NCI-H1436 treated with DMSO at 0.1 percent for 48 hours (cell line): Measurements from ENCODE around the gene PAM16.
"Not testable (repeated sequence)": the region's sequence is repeated elsewhere in the genome, so short reads cannot be mapped to it uniquely, and the experiment has no call there.

Experiments used
- DNase-seq: peaks from one replicate; lab custom pipeline; 2025; lab: John Stamatoyannopoulos, UW

PAM16 gene

GRCh38 chr16:4350787-4351659 lies at the start of gene PAM16:
TSS of gene PAM16 (minus strand) at chr16:4351321. CDS start at chr16:4351234, 87 bp downstream.
- peak; percentile 65 for DNase-seq

DNA sequence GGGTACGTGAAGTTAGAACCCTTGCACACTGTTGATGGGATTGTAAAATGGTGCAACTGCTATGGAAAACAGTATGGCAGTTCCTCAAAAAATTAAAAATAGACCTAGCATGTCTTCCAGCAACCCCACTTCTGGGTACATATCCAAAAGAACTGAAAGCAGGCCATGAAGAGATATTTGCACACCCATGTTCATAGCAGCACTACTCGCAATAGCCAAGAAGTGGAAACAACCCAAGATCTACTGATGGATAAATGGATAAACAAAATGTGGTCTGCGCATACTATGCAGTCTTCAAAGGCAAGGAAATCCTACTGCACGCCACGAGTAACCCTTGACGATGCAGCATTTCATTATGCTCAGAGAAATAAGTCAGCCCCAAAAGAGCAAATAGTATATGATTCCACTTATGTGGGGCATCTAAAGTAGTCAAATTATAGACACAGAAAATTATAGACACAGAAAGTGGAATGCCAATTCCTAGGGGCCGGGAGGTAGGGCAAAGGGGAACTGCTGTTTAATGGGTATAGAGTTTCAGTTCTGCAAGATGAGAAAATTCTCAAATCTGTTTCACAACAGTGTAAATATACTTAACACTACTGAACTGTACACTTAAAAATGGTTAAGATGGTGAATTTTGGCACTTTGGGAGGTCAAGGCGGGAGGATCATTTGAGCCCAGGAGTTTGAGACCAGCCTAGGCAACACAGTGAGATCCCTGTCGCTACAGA lies 48.0 kb upstream of the PAM16 start:
- no peak for DNase-seq

DNA sequence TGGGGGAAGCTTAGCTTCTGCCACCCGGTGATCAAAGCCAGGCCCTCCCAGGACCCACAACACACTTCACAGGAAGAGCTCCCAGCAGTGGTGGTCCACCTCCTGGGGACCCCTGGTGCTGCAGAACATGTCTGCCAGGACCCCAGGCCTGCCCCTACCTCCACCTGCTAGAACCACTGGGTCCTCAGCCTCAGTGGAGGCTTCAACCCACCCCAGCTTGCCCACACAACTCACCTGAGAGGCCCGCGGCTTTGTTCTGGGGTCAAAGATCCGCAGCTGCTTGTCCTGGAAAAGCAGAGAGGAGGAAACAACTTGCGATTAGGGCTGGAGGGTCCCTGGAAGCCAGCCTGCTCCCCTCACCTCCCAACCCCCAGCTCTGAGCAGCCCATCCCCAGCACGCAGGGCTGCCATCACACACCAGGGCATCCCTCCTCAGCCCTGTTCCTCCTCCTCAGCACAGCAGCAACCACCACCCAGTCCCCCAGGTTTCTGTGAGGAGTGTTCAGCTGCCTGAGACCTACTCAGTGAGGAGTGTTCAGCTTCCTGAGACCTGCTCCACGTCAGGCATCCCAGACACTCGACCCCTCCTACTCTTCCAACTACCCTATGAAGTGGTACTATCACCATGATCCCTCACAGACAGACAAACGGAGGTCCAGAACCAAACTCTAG lies 44.1 kb upstream of the PAM16 start:
- no peak for DNase-seq

DNA sequence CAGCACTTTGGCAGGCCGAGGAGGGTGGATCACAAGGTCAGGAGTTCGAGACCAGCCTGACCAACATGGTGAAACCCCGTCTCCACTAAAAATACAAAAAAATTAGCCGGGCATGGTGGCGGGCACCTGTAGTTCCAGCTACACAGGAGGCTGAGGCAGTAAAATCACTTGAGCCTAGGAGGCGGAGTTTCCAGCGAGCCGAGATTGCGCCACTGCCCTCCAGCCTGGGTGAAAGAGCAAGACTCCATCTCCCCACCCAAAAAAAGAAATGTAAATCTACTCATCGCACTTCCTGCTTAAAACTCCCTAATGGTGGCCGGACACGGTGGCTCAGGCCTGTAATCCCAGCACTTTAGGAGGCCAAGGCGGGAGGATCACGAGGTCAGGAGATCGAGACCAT lies 42.7 kb upstream of the PAM16 start:
- DNase-seq = not testable (repeated sequence)

DNA sequence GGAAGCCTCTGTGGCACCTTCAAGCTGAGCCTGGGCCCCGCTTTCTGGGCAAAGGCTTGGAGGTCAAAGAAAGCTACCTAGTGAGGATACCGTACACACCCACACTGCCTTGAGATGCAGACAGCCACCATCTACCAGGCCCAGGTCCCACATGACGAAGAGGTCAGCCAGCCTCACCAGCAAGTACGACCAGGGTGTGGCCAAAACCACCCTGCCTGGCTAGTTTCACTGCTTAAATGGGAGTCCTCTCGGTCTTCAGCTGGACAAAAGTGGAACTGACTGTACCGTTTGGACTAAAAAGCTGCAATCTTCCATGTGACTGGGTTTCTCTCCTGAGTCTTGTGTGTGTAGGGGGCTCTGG lies 42.1 kb upstream of the PAM16 start:
- DNase-seq = no peak

- DNase-seq = no peak
These were observed 41.5 kb upstream of the PAM16 start for GRCh38 chr16:4392382-4393239.

GRCh38 chr16:4391631-4392381 lies 40.7 kb upstream of the PAM16 start:
- no peak for DNase-seq

DNA sequence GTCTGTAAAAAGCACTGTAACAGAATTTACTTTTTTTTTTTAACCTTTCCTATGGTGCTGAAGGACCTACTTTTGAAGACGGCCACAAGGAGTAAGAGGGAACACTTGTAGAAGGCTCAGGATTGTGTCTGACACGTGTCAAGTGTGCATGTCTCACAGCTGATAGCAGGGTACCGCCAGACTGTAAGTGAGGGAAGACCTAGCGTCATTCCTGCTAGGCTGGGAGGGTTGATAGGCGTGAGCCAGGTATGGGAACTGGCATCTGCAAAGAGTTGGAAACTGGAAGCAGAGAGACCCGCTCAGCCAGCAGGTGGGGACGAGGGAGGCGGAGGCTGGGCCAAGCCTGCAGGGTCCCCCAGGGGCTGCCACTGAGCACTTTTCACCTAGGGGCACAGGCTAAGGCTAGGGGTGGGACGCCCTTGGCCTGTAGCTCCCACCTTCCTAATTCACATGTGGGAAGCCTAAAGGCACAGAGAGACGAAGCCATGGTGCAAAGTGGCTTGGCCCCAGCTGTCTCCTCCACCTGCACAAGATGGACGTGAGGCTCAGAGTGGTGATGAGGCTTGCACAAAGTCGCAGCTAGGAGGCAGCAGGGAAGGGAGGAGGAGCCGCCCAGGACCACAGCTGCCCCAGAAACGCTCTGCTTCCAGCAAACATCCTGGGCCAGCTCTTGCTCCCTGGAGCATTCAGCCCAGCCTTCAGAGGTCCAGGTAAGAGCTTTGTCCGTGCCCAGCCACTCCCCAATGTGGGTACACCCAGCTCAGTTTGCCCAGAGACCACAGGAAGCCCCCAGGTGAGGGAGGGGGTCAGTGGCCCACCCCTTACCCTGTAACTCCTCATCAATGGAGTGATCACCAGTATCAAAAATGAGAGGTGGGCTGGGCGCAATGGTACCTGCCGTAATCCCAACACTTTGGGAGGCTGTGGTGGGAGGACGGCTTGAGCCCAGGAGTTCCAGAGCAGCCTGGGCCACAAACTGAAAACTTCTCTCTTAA lies 39.4 kb upstream of the PAM16 start:
- DNase-seq = no peak

GRCh38 chr16:4389051-4389955 lies 38.2 kb upstream of the PAM16 start:
- DNase-seq = no peak

- DNase-seq = no peak
These were observed 37.3 kb upstream of the PAM16 start for GRCh38 chr16:4388271-4389021.

DNA sequence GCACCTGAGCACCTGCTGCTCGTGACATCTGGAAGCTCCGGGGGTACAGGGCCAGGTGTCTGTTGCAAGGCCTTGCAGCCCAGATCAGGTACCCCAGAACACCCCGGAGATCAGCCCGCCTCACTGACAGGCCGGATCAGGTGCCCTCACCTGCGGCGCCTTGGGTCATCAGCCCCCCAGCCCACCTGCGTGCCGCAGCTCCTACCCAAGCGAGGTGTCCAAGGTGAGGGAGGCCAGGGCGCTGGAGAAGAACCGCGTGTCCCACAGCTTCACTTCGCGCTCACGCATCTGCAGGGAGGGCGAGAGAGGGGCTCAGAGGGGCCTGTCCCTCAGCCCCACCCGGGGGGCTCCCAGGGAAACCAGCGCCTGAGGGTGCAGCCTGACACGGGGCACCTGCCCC lies 36.7 kb upstream of the PAM16 start:
- no peak for DNase-seq

DNA sequence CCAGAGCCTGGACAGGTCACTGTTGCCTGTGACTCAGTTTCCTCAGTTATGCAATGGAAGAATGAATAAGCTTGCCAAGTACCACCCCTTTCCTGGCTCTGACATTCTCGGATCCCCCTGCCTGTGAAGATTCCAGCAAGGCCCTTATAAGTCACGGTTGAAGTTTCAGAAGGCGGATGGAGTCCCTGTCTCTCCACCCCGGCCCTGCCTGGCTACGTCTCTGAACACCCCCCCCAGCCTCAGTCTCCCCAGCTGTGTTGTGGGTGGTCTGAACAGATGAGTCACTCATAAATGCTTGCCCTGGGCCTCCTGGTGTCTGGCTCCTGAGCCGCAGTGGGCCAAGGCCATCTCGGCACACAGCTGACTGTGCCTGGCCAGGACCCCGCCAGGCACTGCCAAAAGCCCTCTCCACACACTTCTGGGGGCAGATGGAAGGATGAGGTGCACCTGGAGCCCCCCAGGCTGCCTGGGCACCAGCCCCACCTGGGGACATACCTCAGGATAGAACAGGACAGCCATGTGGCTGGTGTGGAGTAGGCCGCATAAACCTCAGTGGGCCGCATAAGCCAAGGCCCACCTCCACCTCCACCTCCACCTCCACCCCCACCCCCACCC lies 35.9 kb upstream of the PAM16 start:
- no peak for DNase-seq

DNA sequence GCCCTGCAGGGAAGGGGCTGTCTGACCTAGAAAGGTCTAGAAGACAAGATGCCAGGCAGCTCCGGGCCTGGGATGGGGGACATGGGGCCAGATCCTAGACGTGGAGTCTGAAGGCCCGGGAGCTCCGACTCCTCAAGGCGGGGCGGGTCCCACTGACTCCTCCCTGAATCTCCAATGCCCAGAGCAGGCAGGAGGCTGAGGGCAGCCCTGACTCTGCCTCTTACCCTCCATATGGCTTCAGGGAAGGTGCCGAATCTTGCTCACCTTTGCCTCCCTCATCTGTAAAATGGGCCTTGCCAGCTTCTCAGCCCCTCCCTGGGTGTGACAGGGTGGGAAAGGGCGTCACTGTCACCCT lies 35.3 kb upstream of the PAM16 start:
- no peak for DNase-seq

DNA sequence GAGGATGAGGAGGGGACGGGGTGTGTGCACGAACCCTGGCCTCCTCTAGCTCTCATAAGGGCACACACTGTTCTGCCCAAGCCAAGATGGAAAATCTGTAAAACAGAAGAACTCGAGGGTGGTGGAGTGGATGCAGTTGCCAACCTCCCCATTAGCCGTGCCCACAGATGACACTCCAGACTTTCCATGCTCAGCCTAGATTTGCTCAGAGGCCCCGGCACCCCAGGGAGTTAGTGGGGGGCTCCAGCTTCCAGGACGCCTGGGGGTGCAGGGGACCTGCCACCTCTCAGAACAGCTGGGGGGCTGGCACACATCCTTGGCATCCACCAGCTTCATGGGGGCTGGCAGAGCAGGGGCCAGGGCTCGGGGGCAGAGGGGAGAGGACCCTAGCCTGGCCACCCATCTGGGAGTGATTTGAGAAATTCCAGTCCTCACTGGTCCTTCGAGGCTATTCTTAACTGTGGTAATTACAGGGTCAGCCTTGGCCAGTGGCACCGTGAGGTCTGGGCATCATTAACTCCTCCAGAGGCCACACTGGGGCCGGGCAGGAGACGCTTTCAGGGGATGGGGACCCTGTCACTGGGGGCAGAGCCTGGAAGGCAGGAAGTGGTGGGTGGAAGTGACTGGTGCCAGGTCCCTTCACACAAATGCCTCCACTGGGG lies 34.8 kb upstream of the PAM16 start:
- no peak for DNase-seq

DNA sequence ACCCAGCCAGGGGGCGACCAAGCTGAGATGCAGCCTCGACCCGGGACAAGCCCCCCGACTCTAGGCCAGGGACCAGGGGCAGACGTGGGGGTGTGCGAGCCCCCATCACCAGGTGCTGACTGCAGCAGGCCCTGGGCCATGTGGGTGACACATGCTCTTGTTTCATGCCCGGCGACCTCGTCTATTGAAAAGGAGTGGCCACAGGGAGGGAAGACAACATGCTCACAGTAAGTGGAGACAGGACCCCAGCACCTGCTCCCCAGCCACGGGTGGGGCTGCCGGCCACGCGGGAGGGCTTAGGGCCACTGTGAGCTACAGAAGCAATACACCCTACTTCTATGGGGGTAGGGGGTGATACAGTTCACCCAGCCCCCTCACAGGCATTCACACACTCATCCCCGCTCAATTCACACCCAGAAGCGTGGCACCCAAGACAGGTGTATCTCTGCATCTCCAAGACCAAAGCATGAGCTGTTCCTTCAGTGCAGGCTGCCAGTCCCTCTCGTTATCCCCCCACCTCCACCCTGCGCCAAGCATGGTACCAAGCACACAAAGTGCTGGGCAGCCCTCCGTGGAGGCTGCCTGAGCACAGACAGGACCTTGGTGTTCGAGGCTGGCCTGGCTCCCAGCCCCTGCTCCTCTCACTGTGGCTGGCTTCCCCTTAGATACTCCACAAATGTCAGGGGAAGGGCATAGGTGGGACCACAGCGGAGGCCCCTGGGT lies 34.1 kb upstream of the PAM16 start:
- no peak for DNase-seq

- no peak for DNase-seq
These were observed 33.4 kb upstream of the PAM16 start for GRCh38 chr16:4384509-4384942.
